GM12878 (cell line): ENCODE measurements around the gene GPI.

Experiments
- CREB1 ChIP-seq: IDR thresholded peaks from 2 replicates; pipeline ENCODE4 v1.6.1; 2012; ENCODE audit warnings: low read depth, mild to moderate bottlenecking, inconsistent platforms
- CTCF ChIP-seq, 3 experiments: IDR thresholded peaks in 2 of 3; conservative IDR thresholded peaks in 1 of 3; 2 replicates each; pipeline ENCODE4 v1.5.1; 2011; ENCODE audit warnings: low read depth in 3 of 3, low read length in 3 of 3, mild to moderate bottlenecking in 3 of 3, control low read depth in 2 of 3, moderate library complexity in 2 of 3, inconsistent platforms in 1 of 3, mixed read lengths in 1 of 3; ENCODE audit not compliant: control insufficient read depth in 2 of 3, insufficient read depth in 1 of 3; ENCODE audit errors: extremely low read depth in 1 of 3
- EZH2 ChIP-seq: IDR thresholded peaks from 2 replicates; pipeline ENCODE4 v1.6.1; 2012; ENCODE audit warnings: low read depth, mild to moderate bottlenecking, control low read depth, inconsistent platforms, low read length, borderline replicate concordance; ENCODE audit not compliant: control insufficient read depth
- NFYB ChIP-seq: IDR thresholded peaks from 2 replicates; pipeline ENCODE4 v1.6.1; 2011; ENCODE audit warnings: low read depth, mild to moderate bottlenecking, low read length, improper control_type of control experiment, moderate library complexity; ENCODE audit not compliant: insufficient read depth

GRCh38 chr19:34319230-34319585 is 45.8 kb upstream of the GPI start:
- TF ChIP-seq NFYB (no peak), EZH2 (no peak), CREB1 (no peak), CTCF (IDR thresholded peaks at IDR 0.05 in 2 of 3, conservative IDR thresholded peaks at IDR 0.05 in 1 of 3; ENCODE audit: control insufficient read depth in 2 of 3, extremely low read depth in 1 of 3, insufficient read depth in 1 of 3, low read depth in 3 of 3, low read length in 3 of 3) (no peak)
